ENCODE results near the gene MROH2A. TPM values are rescaled to one million over a fixed set of nuclear protein-coding genes. Genes with fewer than 3 reads are reported as not detected.

The MROH2A gene
- total RNA-seq, 1 donor from 2014 or later = not detected

GRCh38 chr2:233798335-233799086 is 20.4 kb downstream of the MROH2A start:
- intact Hi-C loops (cut with DNase I) = no loop called here
- TF ChIP-seq CTCF (IDR thresholded peaks at IDR 0.05) = no peak
- TF ChIP-seq POLR2A (IDR thresholded peaks at IDR 0.05) = no peak
- TF ChIP-seq POLR2AphosphoS5 (IDR thresholded peaks at IDR 0.05; ENCODE audit: insufficient read depth in 1 of 2, low read depth in 1 of 2) = no peak
- peak in 1 of 2 donors; percentile 89 for DNase-seq (ENCODE audit: extremely low spot score in 2 of 2)
- no peaks in the 10 kb centered on the region for H3K9me3 ChIP-seq
- no peaks in the 10 kb centered on the region for H3K27me3 ChIP-seq
- no peaks in the 10 kb centered on the region for H3K36me3 ChIP-seq
- H3K4me3 ChIP-seq = no peak overlapping the region
- no peaks in the 10 kb centered on the region for H3K4me1 ChIP-seq
- H3K27ac ChIP-seq = no peak overlapping the region

GRCh38 chr2:233799087-233799665 is 21.0 kb downstream of the MROH2A start:
- no peak for DNase-seq (ENCODE audit: extremely low spot score in 2 of 2)

GRCh38 chr2:233799716-233800115 is 21.6 kb downstream of the MROH2A start:
- peak in 1 of 2 donors; percentile 49 for DNase-seq (ENCODE audit: extremely low spot score in 2 of 2)
- no peaks in the 10 kb centered on the region for H3K9me3 ChIP-seq
- intact Hi-C loops (cut with DNase I) = no loop called here

More at GRCh38 chr2:233799087-233799665, 21.0 kb downstream of the MROH2A start:
- H3K27me3 ChIP-seq = no peaks in the 10 kb centered on the region
- TF ChIP-seq CTCF (IDR thresholded peaks at IDR 0.05) (no peak), POLR2A (IDR thresholded peaks at IDR 0.05) (no peak), POLR2AphosphoS5 (IDR thresholded peaks at IDR 0.05; ENCODE audit: insufficient read depth in 1 of 2, low read depth in 1 of 2) (no peak)
- no peak overlapping the region for H3K4me3 ChIP-seq
- intact Hi-C loops (cut with DNase I) = no loop called here
- H3K36me3 ChIP-seq = no peaks in the 10 kb centered on the region
- H3K4me1 ChIP-seq = no peaks in the 10 kb centered on the region
- H3K9me3 ChIP-seq = no peaks in the 10 kb centered on the region
- H3K27ac ChIP-seq = no peak overlapping the region

GRCh38 chr2:233800208-233800607 is 22.1 kb downstream of the MROH2A start:
- intact Hi-C loops (cut with DNase I) = no loop called here
- Histone ChIP-seq H3K27ac (no peak overlapping the region), H3K4me1 (no peaks in the 10 kb centered on the region), H3K27me3 (no peaks in the 10 kb centered on the region), H3K4me3 (no peak overlapping the region), H3K36me3 (no peaks in the 10 kb centered on the region), H3K9me3 (no peaks in the 10 kb centered on the region)
- no peak for DNase-seq (ENCODE audit: extremely low spot score in 2 of 2)
- TF ChIP-seq POLR2AphosphoS5 (IDR thresholded peaks at IDR 0.05; ENCODE audit: insufficient read depth in 1 of 2, low read depth in 1 of 2) = no peak
- TF ChIP-seq CTCF (IDR thresholded peaks at IDR 0.05) = no peak

More at GRCh38 chr2:233799716-233800115, 21.6 kb downstream of the MROH2A start:
- H3K27ac ChIP-seq = no peak overlapping the region
- no peaks in the 10 kb centered on the region for H3K27me3 ChIP-seq
- no peak for TF ChIP-seq CTCF (IDR thresholded peaks at IDR 0.05)
- no peak for TF ChIP-seq POLR2A (IDR thresholded peaks at IDR 0.05)
- TF ChIP-seq POLR2AphosphoS5 (IDR thresholded peaks at IDR 0.05; ENCODE audit: insufficient read depth in 1 of 2, low read depth in 1 of 2) = no peak
- H3K36me3 ChIP-seq = no peaks in the 10 kb centered on the region
- no peaks in the 10 kb centered on the region for H3K4me1 ChIP-seq
- no peak overlapping the region for H3K4me3 ChIP-seq
